H9 (cell line): ENCODE results near the gene AP3B2. TPM values are rescaled to one million over a fixed set of nuclear protein-coding genes. Genes with fewer than 3 reads are reported as not detected.

ENCODE experiments used
- DNase-seq: peaks from one replicate; pipeline ENCODE4 v3.0.0-alpha.2; 2017
- H2AFZ ChIP-seq: one replicate; pipeline ENCODE4 v1.6.1; 2013; ENCODE audit warnings: mild to moderate bottlenecking, low read length, control low read depth, moderate library complexity
- H2AK5ac ChIP-seq: 2 replicates; pipeline ENCODE4 v1.6.1; 2013; ENCODE audit warnings: low read length, control low read depth, mixed read lengths; ENCODE audit not compliant: insufficient read length
- H2BK120ac ChIP-seq: one replicate; pipeline ENCODE4 v1.6.1; 2013; ENCODE audit warnings: low read depth, mild to moderate bottlenecking, low read length, control low read depth, inconsistent platforms; ENCODE audit not compliant: poor library complexity, severe bottlenecking
- H2BK12ac ChIP-seq: 2 replicates; pipeline ENCODE4 v1.6.1; 2013; ENCODE audit warnings: low read length, control low read depth, mixed read lengths, low read depth; ENCODE audit not compliant: insufficient read length
- H2BK15ac ChIP-seq: 2 replicates; pipeline ENCODE4 v1.6.1; 2013; ENCODE audit warnings: low read depth, low read length, control low read depth
- H2BK20ac ChIP-seq: one replicate; pipeline ENCODE4 v1.6.1; 2013; ENCODE audit warnings: low read depth, mild to moderate bottlenecking, low read length, control low read depth, inconsistent platforms; ENCODE audit not compliant: poor library complexity, severe bottlenecking
- H2BK5ac ChIP-seq: 2 replicates; pipeline ENCODE4 v1.6.1; 2013; ENCODE audit warnings: low read length, control low read depth, mixed read lengths; ENCODE audit not compliant: insufficient read length
- H3K14ac ChIP-seq: 2 replicates; pipeline ENCODE4 v1.6.1; 2013; ENCODE audit warnings: low read length, control low read depth; ENCODE audit not compliant: insufficient read depth
- H3K18ac ChIP-seq: 2 replicates; pipeline ENCODE4 v1.6.1; 2013; ENCODE audit warnings: low read depth, mild to moderate bottlenecking, mixed read lengths, low read length, control low read depth; ENCODE audit not compliant: insufficient read length
- H3K23ac ChIP-seq: 2 replicates; pipeline ENCODE4 v1.6.1; 2013; ENCODE audit warnings: low read length, control low read depth, mixed read lengths, low read depth; ENCODE audit not compliant: insufficient read length
- H3K23me2 ChIP-seq: 2 replicates; pipeline ENCODE4 v1.6.1; 2013; ENCODE audit warnings: low read depth, mild to moderate bottlenecking, mixed read lengths, low read length, control low read depth; ENCODE audit not compliant: insufficient read length, poor library complexity, severe bottlenecking
- H3K27ac ChIP-seq: 2 replicates; pipeline ENCODE4 v1.5.1; 2013; ENCODE audit warnings: low read length, control low read depth, mixed read lengths, low read depth; ENCODE audit not compliant: insufficient read length
- H3K27me3 ChIP-seq: 2 replicates; pipeline ENCODE4 v1.6.1; 2013; ENCODE audit warnings: low read length, control low read depth, inconsistent platforms; ENCODE audit not compliant: insufficient read depth
- H3K4ac ChIP-seq: 2 replicates; pipeline ENCODE4 v1.6.1; 2013; ENCODE audit warnings: low read depth, mild to moderate bottlenecking, control low read depth, inconsistent platforms, low read length, moderate library complexity
- H3K4me1 ChIP-seq: 2 replicates; pipeline ENCODE4 v1.6.1; 2013; ENCODE audit warnings: low read length, control low read depth, inconsistent platforms; ENCODE audit not compliant: insufficient read depth
- H3K4me2 ChIP-seq: 2 replicates; pipeline ENCODE4 v1.6.1; 2013; ENCODE audit warnings: low read length, control low read depth, mixed read lengths; ENCODE audit not compliant: insufficient read length, insufficient read depth
- H3K56ac ChIP-seq: 2 replicates; pipeline ENCODE4 v1.6.1; 2013; ENCODE audit warnings: low read depth, mild to moderate bottlenecking, mixed read lengths, low read length, control low read depth; ENCODE audit not compliant: insufficient read length
- H3K79me1 ChIP-seq: 2 replicates; pipeline ENCODE4 v1.6.1; 2013; ENCODE audit warnings: low read depth, mild to moderate bottlenecking, moderate library complexity, low read length, control low read depth, inconsistent platforms; ENCODE audit not compliant: insufficient read depth, poor library complexity, severe bottlenecking
- H3K79me2 ChIP-seq: 2 replicates; pipeline ENCODE4 v1.6.1; 2013; ENCODE audit warnings: low read length, control low read depth, inconsistent platforms; ENCODE audit not compliant: insufficient read depth
- H3K9ac ChIP-seq: 2 replicates; pipeline ENCODE4 v1.6.1; 2013; ENCODE audit warnings: low read length, control low read depth, mixed read lengths; ENCODE audit not compliant: insufficient read length; ENCODE audit errors: extremely low read depth
- H3K9me3 ChIP-seq: one replicate; pipeline ENCODE4 v1.6.1; 2013; ENCODE audit warnings: low read depth, low read length, inconsistent platforms; ENCODE audit not compliant: control insufficient read depth
- H3T11ph ChIP-seq: one replicate; pipeline ENCODE4 v1.6.1; 2013; ENCODE audit warnings: mild to moderate bottlenecking, low read length, control low read depth, inconsistent platforms
- H4K20me1 ChIP-seq: one replicate; pipeline ENCODE4 v1.6.1; 2013; ENCODE audit not compliant: control insufficient read depth, insufficient read length, insufficient read depth
- H4K5ac ChIP-seq: 2 replicates; pipeline ENCODE4 v1.6.1; 2013; ENCODE audit warnings: low read depth, mild to moderate bottlenecking, mixed read lengths, low read length, control low read depth; ENCODE audit not compliant: insufficient read length
- H4K8ac ChIP-seq: replicated peaks from 2 replicates; pipeline ENCODE4 v1.6.1; 2013; ENCODE audit warnings: low read length, control low read depth, mixed read lengths, low read depth; ENCODE audit not compliant: insufficient read length
- H4K91ac ChIP-seq: 2 replicates; pipeline ENCODE4 v1.6.1; 2013; ENCODE audit warnings: low read depth, mild to moderate bottlenecking, moderate library complexity, mixed read lengths, low read length, control low read depth; ENCODE audit not compliant: insufficient read length
- H3K27ac Mint-ChIP-seq, 3 experiments: 2 replicates in 2 of 3; 3 replicates in 1 of 3; pipeline ENCODE4 v1.8.0; 2020 to 2021; ENCODE audit warnings: mixed read lengths in 3 of 3, mild to moderate bottlenecking in 1 of 3, moderate library complexity in 1 of 3
- H3K27me3 Mint-ChIP-seq: 2 replicates; pipeline ENCODE4 v1.8.0; 2021; ENCODE audit warnings: low read depth, mild to moderate bottlenecking, moderate library complexity, mixed read lengths
- H3K36me3 Mint-ChIP-seq, 3 experiments: 2 replicates in 2 of 3; 3 replicates in 1 of 3; pipeline ENCODE4 v1.8.0; 2020 to 2021; ENCODE audit warnings: low read depth in 3 of 3, mixed read lengths in 3 of 3; ENCODE audit not compliant: insufficient read depth in 1 of 3
- H3K4me1 Mint-ChIP-seq, 2 experiments: 2 replicates each; pipeline ENCODE4 v1.8.0; 2020; ENCODE audit warnings: mixed read lengths in 2 of 2
- H3K4me3 Mint-ChIP-seq, 2 experiments: 2 replicates in 1 of 2; 3 replicates in 1 of 2; pipeline ENCODE4 v1.8.0; 2020 to 2021; ENCODE audit warnings: mild to moderate bottlenecking in 2 of 2, mixed read lengths in 2 of 2, moderate library complexity in 1 of 2
- H3K9me3 Mint-ChIP-seq, 2 experiments: 2 replicates in 1 of 2; 3 replicates in 1 of 2; pipeline ENCODE4 v1.8.0; 2020; ENCODE audit warnings: mild to moderate bottlenecking in 2 of 2, mixed read lengths in 2 of 2, moderate library complexity in 1 of 2
- CTCF ChIP-seq: fragments of 200-600 bp; sonication (generic); conservative IDR thresholded peaks from 3 replicates; pipeline ENCODE4 v1.8.0; 2021; ENCODE audit warnings: antibody characterized with exemption, mild to moderate bottlenecking
- WGBS: extraction: QIAGEN DNeasy Blood & Tissue Kit; methylation state at CpG from one replicate; pipeline ENCODE4 v1.1.7; 2013; ENCODE audit warnings: missing lambda C conversion rate, low lambda C conversion rate, mixed read lengths; ENCODE audit not compliant: insufficient read length; ENCODE audit errors: extremely low coverage; 5-methylcytosine and 5-hydroxymethylcytosine counted together
- total RNA-seq: library from RNA; stranded (reverse); gene quantifications from 2 replicates; pipeline ENCODE4 v1.2.1, GENCODE V29; 2021

The AP3B2 gene
- total RNA-seq, 1 experiment from 2014 or later: 10.6 TPM

DNA sequence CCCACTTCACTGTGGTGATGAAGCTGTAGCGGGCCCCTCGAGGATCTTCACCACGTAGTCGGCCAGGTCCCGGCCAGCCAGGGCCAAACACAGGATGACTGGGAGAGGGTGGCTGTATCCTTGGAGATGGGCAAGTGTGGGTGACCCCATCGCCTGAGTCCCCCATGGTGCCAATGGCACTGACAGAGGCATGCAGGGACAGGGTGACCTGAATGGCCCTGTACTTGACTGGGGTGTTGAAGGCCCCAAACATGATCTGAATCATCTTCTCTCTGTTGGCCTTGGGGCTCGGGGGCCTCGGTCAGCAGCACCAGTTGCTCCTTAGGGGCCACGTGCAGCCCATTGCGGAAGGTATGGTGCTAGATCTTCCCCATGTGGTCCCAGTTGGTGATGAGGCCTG is 17.1 kb upstream of the AP3B2 start:
- Histone ChIP-seq H2BK15ac (no peak overlapping the region), H3K23me2 (no peaks in the 10 kb centered on the region), H4K8ac (no peak overlapping the region), H3K18ac (no peak overlapping the region), H2BK120ac (no peak overlapping the region), H2BK12ac (no peak overlapping the region), H3K79me1 (no peaks in the 10 kb centered on the region), H2AFZ (no peak overlapping the region), H3K79me2 (no peaks in the 10 kb centered on the region), H4K91ac (no peak overlapping the region), H3K14ac (no peak overlapping the region), H3K4ac (no peak overlapping the region), H3K4me1 (no peaks in the 10 kb centered on the region), H3K9me3 (no peaks in the 10 kb centered on the region), H2BK20ac (no peak overlapping the region), H3K23ac (no peak overlapping the region), H2AK5ac (no peak overlapping the region), H3T11ph (no peak overlapping the region), H3K27ac (no peak overlapping the region), H2BK5ac (no peak overlapping the region), H3K56ac (no peak overlapping the region), H3K27me3 (no peaks in the 10 kb centered on the region), H3K4me2 (no peak overlapping the region), H3K9ac (no peak overlapping the region), H4K20me1 (no peaks in the 10 kb centered on the region), H4K5ac (no peak overlapping the region)
- WGBS: no CpG with 5 or more reads among the region's 10 CpGs
- Mint-ChIP-seq H3K27ac (no peak overlapping the region), H3K9me3 (no peaks in the 10 kb centered on the region), H3K36me3 (no peaks in the 10 kb centered on the region), H3K4me3 (no peak overlapping the region), H3K27me3 (no peaks in the 10 kb centered on the region; the same call in 1 of the 2 replicates), H3K4me1 (no peaks in the 10 kb centered on the region)
- DNase-seq: no peak
- TF ChIP-seq CTCF: no peak
